Activated naive CD8-positive, alpha-beta T cell (primary cell): ENCODE data around the gene NFKBIB.
"Not testable (repeated sequence)": the region's sequence is repeated elsewhere in the genome, so short reads cannot be mapped to it uniquely, and the experiment has no call there.

Experiments used
- H3K27ac Mint-ChIP-seq: one replicate; pipeline ENCODE4 v1.8.0; 2021; ENCODE audit warnings: mixed read lengths
- H3K27me3 Mint-ChIP-seq: one replicate; pipeline ENCODE4 v1.8.0; 2021; ENCODE audit warnings: mixed read lengths
- H3K36me3 Mint-ChIP-seq: one replicate; pipeline ENCODE4 v1.8.0; 2021; ENCODE audit warnings: mixed read lengths
- H3K4me1 Mint-ChIP-seq: one replicate; pipeline ENCODE4 v1.8.0; 2021; ENCODE audit warnings: low read depth, mixed read lengths
- H3K4me3 Mint-ChIP-seq: one replicate; pipeline ENCODE4 v1.8.0; 2021; ENCODE audit warnings: mild to moderate bottlenecking, mixed read lengths
- H3K9me3 Mint-ChIP-seq: one replicate; pipeline ENCODE4 v1.8.0; 2021; ENCODE audit warnings: low read depth, mixed read lengths

The NFKBIB gene

DNA sequence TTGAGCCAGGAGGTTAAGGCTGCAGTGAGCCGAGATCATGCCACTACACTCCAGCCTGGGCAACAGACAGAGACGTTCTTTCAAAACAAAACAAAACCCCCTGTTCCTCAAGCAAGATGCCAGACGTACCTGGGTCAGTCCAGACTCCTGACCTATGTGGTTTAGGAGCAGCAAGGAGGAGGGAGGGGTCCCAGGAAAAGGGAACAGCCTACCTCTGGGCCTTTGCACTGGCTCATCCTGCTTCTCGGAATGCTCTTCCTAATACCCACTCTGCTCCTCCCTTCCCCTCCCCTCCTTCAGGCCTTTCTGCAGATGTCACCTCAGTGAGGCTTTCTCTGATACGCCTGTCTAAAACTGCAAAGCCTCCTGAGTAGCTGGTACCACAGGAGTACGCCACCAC lies 31.2 kb upstream of the NFKBIB start:
- H3K9me3 Mint-ChIP-seq, result no peaks in the 10 kb centered on the region

DNA sequence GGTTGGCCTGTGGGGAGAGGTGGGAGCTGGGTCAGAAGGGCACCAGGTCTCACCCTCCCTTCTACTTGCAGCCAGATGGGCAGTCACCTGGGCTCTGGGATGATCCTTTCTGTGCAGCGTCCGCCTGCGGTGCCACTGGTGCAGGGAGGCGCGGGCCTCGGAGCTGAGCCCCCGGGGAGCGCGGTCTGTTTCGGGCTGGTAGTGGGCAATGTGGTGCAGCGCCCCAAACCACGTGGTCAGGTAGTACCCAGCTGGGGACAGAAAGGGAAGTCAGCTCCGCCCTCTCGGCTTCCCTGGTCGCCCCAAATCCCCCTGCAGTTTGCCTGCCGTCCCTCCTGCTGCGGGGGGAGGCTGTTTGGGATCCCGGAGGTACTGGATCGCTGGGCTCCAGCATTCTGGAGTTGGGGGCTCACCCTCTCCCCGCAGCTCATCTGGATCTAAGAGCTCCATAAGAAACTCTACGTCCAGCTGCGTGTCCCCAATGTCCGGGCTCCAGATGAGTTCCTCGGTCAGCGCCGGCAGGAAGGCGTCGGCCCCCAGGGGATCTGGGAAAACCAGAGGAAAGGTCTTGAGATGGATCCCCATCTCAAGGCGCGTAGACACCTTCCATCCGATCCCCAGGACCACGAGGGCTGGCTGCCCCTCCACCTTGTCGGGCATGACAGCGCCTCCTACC lies 30.5 kb upstream of the NFKBIB start:
- Mint-ChIP-seq H3K36me3 (peaks cover 7% of the 10 kb centered on the region), H3K27ac (peak overlapping the region; percentile 92), H3K4me1 (peaks cover 57% of the 10 kb centered on the region), H3K27me3 (no peaks in the 10 kb centered on the region), H3K9me3 (no peaks in the 10 kb centered on the region), H3K4me3 (peak overlapping the region; percentile 92)

More for the DNA sequence above, 31.2 kb upstream of the NFKBIB start:
- H3K27me3 Mint-ChIP-seq, result no peaks in the 10 kb centered on the region
- peaks cover 58% of the 10 kb centered on the region for H3K4me1 Mint-ChIP-seq
- H3K27ac Mint-ChIP-seq, result peak overlapping the region; percentile 92
- peaks cover 7% of the 10 kb centered on the region for H3K36me3 Mint-ChIP-seq
- peak overlapping the region; percentile 92 for H3K4me3 Mint-ChIP-seq

DNA sequence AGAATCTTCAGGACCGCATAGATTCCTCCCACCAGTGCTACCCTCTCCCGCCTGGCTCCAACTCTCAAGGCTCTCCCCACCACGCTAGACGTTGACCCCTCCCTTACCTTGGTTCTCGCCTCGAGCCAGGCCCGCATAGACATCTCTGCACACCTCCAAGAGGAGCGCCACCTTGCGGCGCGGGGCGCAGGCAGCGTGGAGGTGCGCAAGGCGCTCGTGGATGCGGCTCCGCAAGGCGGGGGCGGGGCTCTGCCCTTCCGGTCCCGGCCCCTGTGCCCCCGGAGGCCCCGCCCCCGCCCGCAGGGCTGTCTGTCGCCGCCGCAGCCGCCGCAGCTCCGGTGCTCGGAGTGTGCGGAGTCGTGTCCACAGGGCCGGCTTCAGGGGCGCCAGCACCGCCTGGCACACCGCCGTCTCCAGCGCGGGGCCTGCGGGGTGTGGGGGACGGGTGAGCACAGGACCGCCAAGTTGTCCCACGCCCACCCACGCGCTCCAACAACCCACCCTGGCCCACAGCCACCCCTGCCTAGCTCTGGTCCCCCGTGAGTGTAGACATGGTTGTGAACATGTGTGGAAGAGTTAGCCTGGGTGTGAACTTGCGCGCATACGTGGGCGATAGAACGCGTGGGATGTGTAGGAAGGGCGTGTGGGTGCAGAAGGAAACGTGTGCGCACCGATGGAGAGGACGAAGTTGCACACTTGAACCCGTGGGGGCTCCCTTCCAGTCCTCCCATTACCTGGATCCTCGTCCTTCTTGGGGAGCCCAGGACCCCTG lies 29.7 kb upstream of the NFKBIB start:
- Mint-ChIP-seq H3K4me3 (peak overlapping the region; percentile 92), H3K27me3 (no peaks in the 10 kb centered on the region), H3K9me3 (no peaks in the 10 kb centered on the region), H3K4me1 (peaks cover 49% of the 10 kb centered on the region), H3K36me3 (peaks cover 7% of the 10 kb centered on the region), H3K27ac (peak overlapping the region; percentile 92)

DNA sequence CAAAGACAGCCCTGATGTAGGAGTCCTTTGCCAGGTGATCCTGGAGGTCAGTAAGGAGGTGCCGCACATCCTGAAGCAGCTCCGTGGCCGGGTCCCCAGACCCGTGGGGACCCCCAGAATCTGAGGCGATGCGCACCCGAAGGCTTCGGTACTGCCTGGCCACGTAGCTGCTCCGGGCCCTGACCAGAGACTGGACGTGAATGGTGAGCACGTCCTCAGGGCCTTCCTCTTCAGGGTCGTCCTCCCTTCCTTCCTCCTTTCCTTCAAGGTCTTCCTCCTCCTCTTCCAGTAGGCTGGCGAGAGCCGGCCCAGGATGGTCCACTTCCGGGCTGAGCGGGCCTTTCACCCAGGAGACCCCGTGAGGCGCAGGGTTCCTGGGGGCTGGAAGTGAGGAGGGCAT lies 29.2 kb upstream of the NFKBIB start:
- peak overlapping the region; percentile 92 for H3K27ac Mint-ChIP-seq
- no peaks in the 10 kb centered on the region for H3K27me3 Mint-ChIP-seq
- H3K9me3 Mint-ChIP-seq, result no peaks in the 10 kb centered on the region
- peak overlapping the region; percentile 92 for H3K4me3 Mint-ChIP-seq
- peaks cover 44% of the 10 kb centered on the region for H3K4me1 Mint-ChIP-seq
- H3K36me3 Mint-ChIP-seq, result peaks cover 4% of the 10 kb centered on the region

DNA sequence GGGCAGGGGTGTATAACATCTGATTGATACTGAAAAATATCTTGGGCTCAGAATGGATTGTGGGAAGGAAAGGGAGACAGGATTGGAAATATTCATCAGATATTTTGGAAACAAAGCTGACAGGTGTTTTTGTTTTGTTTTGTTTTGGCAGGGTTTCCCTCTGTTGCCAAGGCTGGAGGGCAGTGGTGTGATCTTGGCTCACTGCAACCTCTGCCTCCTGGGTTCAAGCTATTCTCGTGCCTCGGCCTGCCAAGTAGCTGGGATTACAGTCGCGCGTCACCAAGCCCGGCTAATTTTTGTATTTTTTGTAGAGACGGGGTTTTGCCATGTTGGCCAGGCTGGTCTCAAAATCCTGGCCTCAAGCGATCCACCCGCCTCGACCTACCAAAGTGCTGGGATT lies 26.4 kb upstream of the NFKBIB start:
- not testable (repeated sequence) for H3K9me3 Mint-ChIP-seq, H3K4me3 Mint-ChIP-seq, H3K27me3 Mint-ChIP-seq, H3K36me3 Mint-ChIP-seq
- peaks cover 44% of the 10 kb centered on the region for H3K4me1 Mint-ChIP-seq
- peak overlapping the region; percentile 62 for H3K27ac Mint-ChIP-seq

DNA sequence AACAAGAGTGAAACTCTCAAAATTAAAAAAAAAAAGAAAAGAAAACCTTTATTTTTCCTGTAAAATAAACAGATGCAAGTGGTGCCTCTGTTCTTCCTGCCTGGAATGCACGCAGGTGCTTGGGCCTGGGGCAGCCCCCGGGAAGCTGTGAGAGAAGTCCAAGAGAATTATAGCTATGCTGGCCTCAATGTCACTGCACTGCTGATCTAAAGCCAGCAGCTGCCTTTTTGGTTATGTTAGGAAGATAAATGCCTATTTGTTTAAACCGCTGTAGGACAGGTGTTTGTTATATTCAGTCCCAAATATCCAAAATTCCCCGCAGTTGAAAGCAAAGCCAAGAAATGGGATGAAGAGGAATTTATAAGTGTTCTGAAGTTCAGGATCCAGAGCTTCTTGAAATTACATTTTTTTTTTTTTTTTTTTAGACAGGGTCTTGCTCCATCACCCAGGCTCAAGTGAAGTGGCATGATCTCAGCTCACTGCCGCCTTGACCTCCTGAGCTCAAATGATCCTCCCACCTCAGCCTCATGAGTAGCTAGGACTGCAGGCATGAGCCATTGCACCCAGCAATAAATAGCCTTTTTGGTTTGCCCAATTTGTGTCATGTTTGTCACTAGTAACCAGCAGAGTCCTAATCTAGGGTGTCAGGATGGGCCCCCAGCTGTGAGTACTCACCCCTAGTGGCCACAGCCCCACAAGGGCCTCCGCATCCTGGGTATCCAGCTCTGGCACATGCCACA lies 23.9 kb upstream of the NFKBIB start:
- Mint-ChIP-seq H3K4me1 (peaks cover 35% of the 10 kb centered on the region), H3K27me3 (no peaks in the 10 kb centered on the region), H3K27ac (peak overlapping the region; percentile 55), H3K9me3 (no peaks in the 10 kb centered on the region), H3K4me3 (peak overlapping the region; percentile 43), H3K36me3 (peaks cover 4% of the 10 kb centered on the region)

DNA sequence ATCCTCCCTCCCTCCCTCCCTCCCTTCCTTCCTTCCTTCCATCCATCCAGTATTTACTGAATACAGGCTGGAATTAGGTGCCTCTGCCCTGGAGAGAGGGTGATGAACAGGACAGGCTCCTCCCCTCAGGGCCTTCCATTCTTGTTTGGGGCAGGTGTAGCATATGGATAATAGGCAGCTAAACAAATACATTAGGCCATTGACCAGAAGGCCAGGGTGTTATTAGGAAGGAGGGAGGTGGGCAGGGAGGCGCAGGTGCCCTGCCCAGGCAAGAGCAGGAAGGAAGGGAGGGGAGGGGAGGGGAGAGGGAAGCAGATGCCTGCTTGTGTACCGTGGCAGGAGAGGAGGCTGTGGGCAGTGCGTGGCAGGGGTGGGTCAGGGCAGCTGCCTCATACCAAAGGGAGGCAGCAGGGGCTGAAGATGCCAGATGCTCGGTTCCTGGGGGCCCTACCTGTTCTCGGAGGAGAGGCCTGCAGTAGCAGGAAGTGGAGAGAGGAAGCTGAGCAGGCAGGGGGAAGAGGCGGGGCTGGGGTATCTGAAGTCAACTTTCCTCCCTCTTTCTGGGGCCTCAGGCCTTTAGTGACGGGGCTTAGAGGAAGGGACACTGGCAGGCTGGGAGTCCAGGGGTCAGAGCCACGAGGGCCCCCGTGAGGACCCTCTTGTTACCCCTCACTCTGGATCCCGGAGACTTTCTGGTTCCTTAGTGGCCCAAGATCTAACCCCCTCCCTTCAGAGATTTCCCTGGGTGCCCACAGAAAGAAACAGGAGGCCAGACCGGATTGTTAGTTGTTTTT lies 21.8 kb upstream of the NFKBIB start, which contains the start of gene RINL:
TSS of gene RINL (minus strand) at position 495 of the 794 bp plus-strand sequence. CDS start 1,533 bp downstream, outside the sequence.
- Mint-ChIP-seq H3K27ac (peak within 1 kb of the TSS; percentile 96), H3K9me3 (no peaks in the 10 kb centered on the region), H3K27me3 (no peaks in the 10 kb centered on the region), H3K4me3 (peak within 1 kb of the TSS; percentile 92), H3K4me1 (peaks cover 29% of the 10 kb centered on the region), H3K36me3 (peaks cover 4% of the 10 kb centered on the region)

DNA sequence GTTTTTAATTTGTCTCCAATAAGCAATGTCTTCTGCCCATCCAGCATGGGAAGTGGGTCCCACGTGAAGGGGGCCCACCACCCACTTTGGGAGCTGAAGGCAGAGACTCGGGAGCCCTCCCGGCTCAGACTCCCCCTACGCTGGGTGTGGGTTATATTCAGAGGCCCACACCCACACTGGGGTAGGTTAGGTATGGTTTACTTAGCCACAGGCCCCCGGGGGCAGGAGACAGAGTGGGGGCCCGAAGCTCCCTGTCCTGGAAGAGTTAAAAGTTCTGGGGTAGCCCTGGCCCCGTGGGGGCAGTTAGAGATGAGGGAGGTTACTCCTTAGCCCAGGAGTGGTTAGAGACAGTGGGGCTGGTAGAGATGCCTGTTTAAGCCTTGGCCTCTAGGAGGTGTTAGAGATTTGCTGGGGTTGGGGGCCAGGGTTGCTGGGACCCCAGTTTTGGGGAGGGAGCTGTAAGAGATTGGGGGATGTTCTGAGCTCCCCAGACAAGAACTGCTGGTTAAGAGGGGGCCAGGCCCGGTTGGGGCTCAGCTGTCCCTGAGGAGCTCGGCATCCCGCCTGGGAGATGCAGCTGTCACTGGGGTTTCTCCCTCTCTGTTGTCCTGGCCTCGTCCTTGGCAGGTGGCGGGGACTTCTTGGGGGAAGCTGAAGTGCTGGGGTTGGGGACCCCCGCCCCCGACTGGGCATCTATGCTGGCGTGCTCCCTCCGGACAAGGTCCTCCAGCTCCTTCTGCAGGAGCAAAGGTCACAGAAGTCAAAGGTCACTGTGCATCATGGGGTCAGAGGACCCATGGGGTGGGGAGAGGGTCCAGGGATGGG lies 21.0 kb upstream of the NFKBIB start:
- Mint-ChIP-seq H3K9me3 (no peaks in the 10 kb centered on the region), H3K27ac (peak overlapping the region; percentile 96), H3K27me3 (no peaks in the 10 kb centered on the region), H3K36me3 (no peaks in the 10 kb centered on the region), H3K4me1 (peaks cover 26% of the 10 kb centered on the region), H3K4me3 (peak overlapping the region; percentile 92)

DNA sequence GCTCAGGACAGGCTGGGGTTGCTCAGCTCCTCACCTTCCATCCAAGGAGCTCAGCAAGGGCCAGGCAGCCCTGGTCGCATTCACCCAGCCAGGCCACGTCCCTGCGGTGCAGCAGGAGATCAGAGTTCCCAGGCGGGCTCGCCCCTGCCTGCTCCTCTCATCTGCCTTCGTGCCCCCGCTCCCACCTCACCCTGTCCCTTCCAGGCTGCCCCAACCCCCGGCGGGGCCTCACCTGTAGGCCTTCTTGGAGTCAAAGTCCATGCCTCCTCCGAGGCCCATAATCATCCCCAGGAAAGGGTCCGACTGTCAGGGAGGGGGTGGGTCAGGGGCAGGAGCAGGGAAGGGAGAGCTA lies 20.4 kb upstream of the NFKBIB start:
- Mint-ChIP-seq H3K9me3 (no peaks in the 10 kb centered on the region), H3K4me1 (peaks cover 26% of the 10 kb centered on the region), H3K36me3 (no peaks in the 10 kb centered on the region), H3K4me3 (no peak overlapping the region), H3K27ac (peak overlapping the region; percentile 96), H3K27me3 (no peaks in the 10 kb centered on the region)

DNA sequence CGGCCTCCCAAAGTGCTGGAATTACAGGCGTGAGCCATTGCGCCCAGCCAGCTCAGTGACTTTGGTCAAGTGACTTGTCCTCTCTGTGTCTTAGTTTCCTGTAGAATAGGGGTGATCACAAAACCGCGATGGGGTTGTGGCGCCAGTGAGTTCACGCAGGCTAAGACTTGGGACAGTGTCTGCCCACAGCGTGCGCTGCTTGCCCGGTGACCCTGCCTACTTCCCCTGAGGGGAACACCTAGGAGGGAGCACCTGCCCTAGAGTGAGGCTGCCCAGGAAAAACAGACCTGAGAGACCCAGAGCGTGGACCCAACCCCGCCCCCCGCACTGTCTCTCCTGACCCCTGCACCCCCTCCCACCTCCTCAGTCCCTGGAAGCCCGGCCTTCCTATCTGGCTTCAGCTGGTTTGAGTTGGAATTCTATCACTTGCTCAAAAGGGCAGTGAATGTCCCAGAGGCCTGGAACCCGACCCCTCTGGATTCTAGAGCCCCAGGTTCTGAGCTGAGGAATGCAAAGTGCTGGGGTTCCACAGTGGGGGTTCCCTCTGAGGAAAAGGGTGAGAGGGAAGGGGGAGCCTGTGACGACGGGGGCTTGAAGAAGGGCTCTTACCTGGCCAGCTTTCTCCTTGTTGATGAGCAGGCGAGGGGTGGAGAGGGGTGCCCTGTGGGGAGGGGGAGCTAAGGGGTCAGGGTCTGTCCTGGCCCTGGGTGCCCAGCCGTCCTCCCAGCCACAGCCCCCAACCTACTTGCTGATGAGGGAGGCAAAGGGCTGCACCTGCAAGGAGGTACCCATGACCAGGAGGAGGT lies 19.5 kb upstream of the NFKBIB start:
- Mint-ChIP-seq H3K27ac (peak overlapping the region; percentile 84), H3K4me3 (peak overlapping the region; percentile 30), H3K4me1 (peaks cover 26% of the 10 kb centered on the region), H3K27me3 (no peaks in the 10 kb centered on the region), H3K36me3 (no peaks in the 10 kb centered on the region), H3K9me3 (no peaks in the 10 kb centered on the region)

DNA sequence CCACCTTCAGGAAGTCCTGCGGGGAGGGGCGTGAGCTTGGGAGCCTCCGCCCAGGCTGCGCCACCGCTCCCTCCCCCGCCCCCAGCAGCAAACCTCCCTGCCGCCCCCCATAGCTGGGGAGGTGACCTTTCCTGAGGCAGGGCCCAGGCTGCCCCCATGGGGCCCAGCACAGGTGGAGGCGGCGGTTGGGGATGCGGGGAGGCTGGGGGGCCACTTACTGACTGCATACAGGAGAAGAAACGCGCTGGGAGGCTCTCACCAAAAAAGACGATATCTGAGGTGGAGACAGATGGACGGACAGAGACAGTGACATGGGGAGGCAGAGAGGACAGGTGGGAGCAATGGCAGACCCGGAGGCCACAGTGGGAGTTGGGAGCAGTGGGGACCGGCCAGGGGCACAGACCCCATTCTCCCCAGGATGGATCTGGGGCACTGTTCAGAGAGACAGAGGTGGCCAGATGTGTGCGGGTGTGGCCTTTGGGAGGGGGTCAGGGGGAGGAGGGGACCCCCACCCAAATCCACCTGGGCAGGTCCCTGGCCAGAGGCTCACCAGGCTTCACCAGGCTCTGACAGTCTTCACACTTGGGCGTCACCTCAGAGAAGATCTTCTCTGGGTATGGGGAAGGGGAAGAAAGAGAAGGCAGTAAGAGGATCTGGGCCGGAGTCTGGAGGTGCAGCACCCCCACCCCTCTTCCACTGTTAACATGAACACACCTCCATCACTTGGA lies 18.7 kb upstream of the NFKBIB start:
- Mint-ChIP-seq H3K4me3 (no peak overlapping the region), H3K4me1 (peaks cover 26% of the 10 kb centered on the region), H3K27me3 (no peaks in the 10 kb centered on the region), H3K36me3 (no peaks in the 10 kb centered on the region), H3K27ac (peak overlapping the region; percentile 54), H3K9me3 (no peaks in the 10 kb centered on the region)

DNA sequence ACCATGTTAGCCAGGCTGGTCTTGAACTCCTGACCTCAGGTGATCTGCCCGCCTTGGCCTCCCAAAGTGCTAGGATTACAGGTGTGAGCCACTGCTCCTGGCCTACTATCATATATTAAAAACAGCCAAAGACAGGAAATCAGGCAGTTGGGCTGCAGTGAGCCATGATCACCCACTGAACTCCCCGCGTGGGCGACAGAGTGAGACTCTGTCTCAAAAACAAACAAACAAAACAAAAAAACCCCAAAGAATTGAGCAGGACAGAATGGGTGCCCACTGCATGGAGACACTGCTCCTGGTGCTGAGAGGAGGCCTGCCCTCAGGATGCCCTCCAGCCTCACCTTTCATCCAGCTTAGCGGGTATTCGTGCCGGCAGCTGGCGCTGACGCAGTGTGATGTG lies 16.5 kb upstream of the NFKBIB start:
- Mint-ChIP-seq H3K36me3 (no peaks in the 10 kb centered on the region), H3K9me3 (no peaks in the 10 kb centered on the region), H3K4me3 (no peak overlapping the region), H3K27me3 (no peaks in the 10 kb centered on the region), H3K27ac (no peak overlapping the region), H3K4me1 (peaks cover 12% of the 10 kb centered on the region)

DNA sequence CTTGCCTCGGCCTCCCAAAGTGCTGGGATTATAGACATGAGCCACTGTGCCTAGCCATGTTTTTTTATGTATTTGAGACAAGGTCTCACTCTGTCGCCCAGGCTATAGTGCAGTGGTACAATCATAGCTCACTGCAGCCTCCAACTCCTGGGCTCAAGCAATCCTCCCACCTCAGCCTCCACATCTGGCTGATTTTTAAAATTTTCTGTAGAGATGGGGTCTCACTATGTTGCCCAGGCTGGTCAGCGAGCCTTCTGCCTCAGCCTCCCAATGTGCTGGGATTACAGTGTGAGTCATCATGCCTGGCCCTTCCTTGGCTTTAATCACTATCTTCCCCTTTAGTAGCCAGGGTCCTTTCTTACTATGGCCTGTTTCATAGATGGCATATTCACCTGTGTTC lies 15.1 kb upstream of the NFKBIB start:
- not testable (repeated sequence) for H3K4me1 Mint-ChIP-seq, H3K4me3 Mint-ChIP-seq, H3K27me3 Mint-ChIP-seq, H3K36me3 Mint-ChIP-seq, H3K27ac Mint-ChIP-seq, H3K9me3 Mint-ChIP-seq
